HG03521 (cell line): ENCODE measurements around the gene PITPNM3.

ENCODE experiments used
- ATAC-seq: cut with Tn5 transposase; IDR thresholded peaks from one replicate; pipeline ENCODE4 v1.9.1; 2021; ENCODE audit warnings: mild to moderate bottlenecking, moderate library complexity; ENCODE audit not compliant: unreplicated experiment

The PITPNM3 gene

GRCh38 chr17:6554342-6554741 lies 2.0 kb downstream of the PITPNM3 start:
- no peak for ATAC-seq

GRCh38 chr17:6551869-6552531 lies 4.4 kb downstream of the PITPNM3 start:
- no peak for ATAC-seq

DNA sequence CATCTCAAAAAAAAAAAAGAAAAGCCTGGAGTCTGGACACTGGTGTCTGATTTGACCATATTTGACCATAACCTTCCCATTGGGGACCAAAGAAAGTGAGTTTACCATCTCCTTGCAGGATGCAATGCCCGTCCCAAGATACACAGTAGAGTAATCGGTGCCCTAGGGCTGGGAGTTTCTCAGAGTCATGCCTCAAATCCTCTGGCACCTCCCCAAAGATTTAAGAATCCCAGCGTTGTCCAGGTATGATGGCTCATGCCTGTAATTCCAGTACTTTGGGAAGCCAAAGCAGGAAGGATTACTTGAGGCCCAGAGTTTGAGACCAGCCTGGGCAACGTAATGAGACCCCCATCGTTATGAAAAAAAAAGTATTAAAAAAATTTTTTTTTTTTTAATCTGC lies 5.0 kb downstream of the PITPNM3 start:
- no peak for ATAC-seq

DNA sequence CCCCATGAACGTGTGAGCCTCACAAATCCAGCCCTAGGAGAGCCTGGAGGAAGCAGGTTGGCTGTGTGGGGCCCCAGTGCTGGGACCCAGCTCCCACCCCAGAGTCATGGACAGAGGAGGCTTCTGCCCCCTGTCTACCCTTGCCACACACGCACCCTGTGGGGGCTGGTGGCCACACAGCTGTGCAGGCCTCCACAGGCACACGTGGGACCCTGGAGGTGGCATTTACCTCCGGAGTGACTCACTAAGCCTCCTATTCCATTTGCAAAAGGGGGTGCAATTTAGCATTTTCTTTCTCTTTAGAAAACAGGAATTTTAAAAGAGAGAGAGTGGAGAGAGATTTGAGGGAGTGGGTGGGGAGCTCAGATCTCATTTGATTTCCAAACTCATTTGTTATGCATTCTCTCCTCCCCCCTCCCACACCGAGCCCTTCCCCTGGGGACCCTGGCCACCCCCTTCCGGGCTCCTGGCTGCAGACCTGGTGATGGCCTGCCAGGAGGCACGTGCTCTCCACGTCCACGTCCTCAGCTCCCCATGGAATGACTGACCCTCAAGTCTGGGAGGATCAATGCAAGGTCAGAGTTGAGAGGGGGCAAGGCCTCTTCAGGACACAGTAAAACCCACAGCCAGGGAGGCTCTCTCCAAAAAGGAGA lies 6.8 kb downstream of the PITPNM3 start:
- no peak for ATAC-seq

DNA sequence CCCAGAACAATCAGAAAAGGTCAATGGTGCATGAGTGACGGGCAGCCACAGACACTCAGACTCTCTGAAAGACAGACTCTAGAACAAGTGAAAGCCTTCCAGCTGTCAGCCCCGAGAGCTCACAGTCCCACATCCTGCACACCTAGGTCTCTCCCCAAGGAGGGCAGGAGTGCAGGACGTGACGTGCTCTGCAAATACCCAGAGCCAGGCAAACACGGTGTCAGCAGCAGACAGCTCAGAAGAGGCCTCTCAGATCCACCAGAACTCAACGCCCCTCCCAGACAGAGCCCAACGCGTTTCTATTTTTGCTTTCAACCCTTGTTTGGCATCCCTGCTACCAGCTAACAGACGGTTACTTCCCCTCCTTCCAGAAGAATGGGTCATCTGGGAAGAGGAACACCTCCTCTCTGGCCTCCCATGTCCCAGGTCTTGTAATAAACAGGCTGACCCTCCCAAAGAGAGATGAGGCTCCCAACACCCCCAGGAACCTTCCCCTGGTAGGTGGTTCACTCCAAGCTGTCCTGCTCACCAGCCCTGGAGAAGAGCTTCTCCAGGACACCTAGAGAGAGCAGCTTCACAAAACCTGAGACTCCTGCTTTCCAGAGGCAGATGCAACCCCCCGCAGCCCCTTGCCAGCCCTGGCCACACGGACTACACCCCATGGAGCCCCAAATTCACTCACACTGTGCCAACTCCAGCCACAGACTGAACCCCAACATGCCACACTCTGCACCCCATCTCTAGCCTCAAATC lies 7.6 kb downstream of the PITPNM3 start:
- ATAC-seq = no peak

- ATAC-seq = no peak
Observed at GRCh38 chr17:6548034-6548433, 8.3 kb downstream of the PITPNM3 start.

- no peak for ATAC-seq
Observed at GRCh38 chr17:6547336-6547735, 9.0 kb downstream of the PITPNM3 start.

DNA sequence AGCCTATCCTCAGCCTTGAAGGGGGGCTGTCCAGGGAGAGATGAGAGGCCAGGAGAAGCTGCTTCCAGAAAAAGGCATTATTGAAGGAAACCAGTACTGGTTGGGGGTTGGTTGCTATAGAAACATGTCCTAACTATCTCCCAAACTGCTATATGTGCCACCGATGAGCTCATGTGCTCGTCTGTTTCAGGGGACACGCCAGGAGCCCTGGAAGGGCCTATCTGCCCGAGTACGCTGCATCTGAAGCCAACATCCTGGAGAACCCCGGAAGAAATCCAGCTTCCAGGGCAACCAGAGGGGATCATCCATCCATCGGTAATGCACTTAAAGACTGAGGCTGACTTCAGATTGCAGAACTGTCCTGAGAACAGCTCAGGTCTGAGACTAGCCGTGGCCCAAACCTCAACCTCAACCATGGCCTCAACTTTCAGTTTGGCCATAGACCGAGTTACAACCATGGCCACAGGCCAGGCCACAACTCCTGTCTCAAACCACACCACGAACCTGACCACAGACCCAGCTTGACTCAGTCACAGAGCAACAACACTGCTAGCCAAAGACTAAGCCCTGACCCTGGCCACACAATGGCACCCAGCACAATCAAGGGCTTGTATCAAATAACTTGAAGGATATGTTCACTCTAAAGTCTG lies 10.2 kb downstream of the PITPNM3 start:
- ATAC-seq = no peak

- ATAC-seq = no peak
Observed at GRCh38 chr17:6545291-6545690, 11.1 kb downstream of the PITPNM3 start.

DNA sequence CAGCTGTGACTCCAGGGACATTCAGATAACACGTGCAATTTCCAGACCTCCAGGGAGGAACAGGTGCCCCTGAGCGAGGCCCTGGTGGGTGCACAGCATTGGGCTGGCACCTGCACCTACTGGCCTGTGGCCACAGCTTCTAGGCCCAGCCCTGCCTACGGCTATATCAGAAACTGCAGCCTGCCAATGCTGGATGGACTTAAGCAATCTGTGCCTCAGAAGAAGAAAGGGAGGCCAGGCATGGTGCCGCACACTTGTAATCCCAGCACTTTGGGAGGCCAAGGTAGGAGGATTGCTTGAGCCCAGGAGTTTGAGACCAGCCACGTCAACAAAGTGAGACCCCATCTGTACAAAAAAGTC lies 12.4 kb downstream of the PITPNM3 start:
- no peak for ATAC-seq

DNA sequence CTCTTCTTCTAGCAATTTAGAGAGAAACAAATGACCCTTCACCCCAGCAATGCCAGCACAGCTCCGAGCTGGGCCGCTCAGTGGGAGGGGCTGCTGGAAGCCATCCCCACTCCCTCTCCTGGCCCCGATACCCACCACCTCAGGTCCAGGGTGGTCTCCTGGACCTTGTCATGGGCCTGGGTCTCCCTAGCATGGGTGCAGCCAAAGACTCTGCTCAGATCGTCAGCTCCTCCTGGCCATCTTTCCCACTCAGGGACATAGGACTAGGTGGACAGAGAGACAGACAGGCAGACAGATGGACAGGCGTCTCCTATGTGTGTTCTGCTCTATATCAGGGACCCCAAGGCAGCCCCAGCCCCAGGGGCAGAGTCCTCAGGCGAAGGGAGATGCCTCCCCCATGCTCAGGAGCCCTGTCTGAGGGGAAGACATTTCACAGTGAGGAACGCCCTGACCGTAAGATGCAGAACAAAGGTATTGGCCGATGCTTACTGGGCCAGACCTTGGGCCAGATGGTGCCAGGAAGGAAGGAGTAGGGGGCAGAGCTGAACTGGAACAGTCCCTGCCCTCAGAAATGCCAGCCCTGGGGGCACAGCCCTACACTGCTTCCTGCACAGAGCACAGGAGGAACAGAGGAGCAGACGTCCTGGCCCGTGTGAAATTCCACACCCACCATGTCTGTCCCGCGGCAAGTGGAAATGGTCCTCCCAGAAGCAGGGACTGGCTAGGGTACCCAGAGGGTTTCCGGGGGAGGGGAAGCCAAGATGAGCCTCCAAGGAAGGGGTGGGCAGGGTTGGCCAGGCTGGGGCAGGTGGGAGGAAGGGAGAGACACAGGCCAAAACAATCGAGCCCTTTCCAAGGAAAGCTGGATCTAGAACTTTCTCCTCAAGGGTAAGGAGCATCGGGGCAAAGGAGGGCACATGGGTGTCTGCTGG lies 13.0 kb downstream of the PITPNM3 start:
- no peak for ATAC-seq

DNA sequence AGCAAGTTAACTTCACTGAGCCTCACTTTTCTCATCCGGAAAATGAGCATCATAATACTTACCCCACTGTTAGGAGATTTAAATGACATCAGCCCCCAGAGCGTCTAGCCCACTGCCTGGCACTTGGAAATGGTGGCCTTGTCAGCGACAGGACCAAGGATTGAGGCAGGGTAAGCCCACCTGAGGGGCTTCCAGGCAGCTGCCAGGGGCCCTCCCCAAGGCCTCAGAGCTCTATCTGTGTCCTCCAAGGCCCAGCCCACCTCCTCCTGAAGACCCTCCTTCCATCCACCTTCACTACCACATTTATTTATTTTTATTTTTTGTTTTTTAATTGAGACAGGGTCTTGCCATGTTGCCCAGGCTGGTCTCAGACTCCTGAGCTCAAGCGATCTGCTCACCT lies 13.8 kb downstream of the PITPNM3 start:
- ATAC-seq = no peak

- ATAC-seq = no peak
Observed at GRCh38 chr17:6541886-6542285, 14.5 kb downstream of the PITPNM3 start.

DNA sequence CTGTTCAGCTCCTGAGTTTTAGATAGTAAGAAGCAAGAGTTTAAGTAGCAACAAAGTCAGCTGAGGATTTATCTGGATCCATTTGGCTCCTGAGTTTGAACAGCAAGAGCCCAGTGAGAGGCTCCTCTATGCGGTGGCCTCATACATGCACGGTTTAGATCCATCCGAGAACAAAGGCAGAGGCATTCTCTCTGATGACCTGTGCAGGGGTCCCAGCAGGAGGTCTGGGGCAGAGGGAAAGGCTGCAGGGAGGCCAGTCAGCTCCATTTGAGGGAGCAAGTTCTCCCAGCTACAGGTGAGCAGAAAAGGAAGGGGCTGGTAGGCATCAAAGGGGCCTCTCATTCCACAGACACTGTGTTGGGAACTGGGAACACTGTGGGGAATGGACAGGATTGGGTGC lies 16.5 kb downstream of the PITPNM3 start:
- no peak for ATAC-seq

GRCh38 chr17:6536566-6537065 lies 19.7 kb downstream of the PITPNM3 start:
- ATAC-seq = no peak

DNA sequence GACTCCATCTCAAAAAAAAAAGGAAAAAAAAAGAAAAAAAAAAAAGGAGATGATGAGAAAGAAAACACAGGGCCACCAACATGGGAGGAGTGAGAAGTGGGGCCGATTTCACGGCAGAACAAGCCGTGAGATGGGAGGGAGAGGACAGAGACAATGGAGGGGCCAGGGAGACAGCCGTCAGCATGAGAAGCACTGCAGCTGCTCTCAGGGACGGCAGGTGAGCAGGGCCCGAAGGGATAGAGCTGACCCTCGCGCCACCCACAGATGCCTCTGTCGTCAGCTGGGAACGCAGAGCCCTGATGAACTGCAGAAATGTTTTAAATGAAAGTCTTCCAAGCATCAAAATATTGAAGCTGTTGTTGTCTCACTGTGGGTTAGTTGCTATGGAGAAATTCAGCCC lies 20.3 kb downstream of the PITPNM3 start:
- ATAC-seq = no peak

DNA sequence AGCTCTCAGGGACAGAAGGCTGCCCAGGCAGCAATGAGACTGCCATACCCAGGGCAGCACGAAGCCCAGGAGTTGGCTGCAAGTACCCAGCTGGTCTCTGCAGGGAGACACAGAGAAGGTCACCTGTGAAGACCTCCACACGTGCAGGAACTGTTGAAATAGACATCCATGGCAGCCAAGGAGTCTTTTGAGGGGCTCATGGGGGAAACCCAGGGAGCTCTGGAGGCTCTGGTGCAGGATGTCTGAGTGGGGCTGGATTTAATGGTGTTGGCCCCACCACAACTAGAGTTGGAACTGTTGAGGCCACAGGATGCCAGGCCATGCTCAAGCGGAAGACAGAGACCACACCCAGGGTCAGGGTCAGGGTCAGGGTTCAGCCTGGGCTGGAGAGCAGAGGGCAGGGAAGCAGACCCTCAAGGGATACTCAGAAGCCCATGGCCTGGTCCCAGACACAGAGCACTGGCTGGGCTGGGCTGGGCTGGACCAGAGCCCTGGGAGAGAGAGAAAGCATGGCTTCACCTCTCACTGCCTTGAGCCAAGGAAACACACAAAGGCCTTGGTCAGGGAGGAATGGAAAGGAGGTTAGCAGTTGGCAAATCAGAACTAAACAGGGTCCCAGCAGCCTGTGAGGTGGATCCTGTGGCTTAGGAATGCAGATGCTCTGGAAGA lies 21.4 kb downstream of the PITPNM3 start:
- ATAC-seq = no peak

DNA sequence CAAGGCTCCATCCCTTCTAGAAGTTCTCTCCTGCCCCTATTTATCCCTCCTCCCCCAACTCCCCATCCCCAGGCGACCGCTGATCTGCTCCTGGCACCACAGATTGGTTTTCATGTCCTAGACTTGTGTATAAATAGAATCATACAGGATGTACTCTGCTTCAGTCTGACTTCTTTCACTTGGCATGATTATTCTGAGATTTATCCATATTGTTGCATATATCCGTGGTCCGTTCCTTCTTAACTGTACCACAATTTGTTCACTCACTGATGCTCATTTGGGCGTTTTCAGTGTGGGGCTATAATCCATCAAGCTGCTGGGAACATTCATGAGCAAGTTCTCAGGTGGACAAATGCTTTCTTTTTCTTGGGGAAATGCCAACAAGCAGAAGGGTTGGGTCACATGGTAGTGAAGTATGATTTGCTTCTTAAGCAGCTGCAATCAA lies 23.9 kb downstream of the PITPNM3 start:
- ATAC-seq = no peak

DNA sequence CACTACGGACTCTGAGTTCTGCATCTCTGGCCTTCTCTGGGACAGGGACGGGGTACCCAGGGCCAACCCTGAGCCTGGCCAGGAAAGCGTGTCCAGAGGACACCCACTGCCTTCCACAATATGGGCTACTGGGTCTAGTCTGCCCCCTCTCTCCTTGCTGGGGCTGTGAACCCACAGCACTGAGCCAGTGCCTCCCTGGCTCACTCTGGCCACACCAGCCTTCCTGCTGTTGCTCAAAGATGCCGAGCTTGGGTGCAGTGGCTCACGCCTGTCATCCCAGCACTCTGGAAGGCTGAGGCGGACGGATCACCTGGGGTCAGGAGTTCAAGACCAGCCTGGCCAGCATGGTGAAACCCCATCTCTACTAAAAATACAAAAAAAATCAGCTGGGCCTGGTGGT lies 24.8 kb downstream of the PITPNM3 start:
- no peak for ATAC-seq
